Subcutaneous abdominal adipose tissue (tissue), 5 donors: ENCODE data around the gene PHPT1.
"Not testable (repeated sequence)": the region's sequence is repeated elsewhere in the genome, so short reads cannot be mapped to it uniquely, and the experiment has no call there.

Experiments used
- H3K27ac ChIP-seq: one replicate; pipeline ENCODE4 v1.7.0; 2013; ENCODE audit warnings: low read depth, mild to moderate bottlenecking, inconsistent platforms, low read length, moderate library complexity
- H3K27me3 ChIP-seq, 5 donors: one replicate each; pipeline ENCODE4 v1.7.0; 2013; ENCODE audit warnings: low read length in 5 of 5, inconsistent platforms in 1 of 5; ENCODE audit not compliant: control insufficient read depth in 5 of 5, insufficient read depth in 4 of 5
- H3K36me3 ChIP-seq, 5 donors: one replicate each; pipeline ENCODE4 v1.7.0; 2013; ENCODE audit warnings: low read length in 5 of 5; ENCODE audit not compliant: control insufficient read depth in 5 of 5, insufficient read depth in 5 of 5
- H3K4me1 ChIP-seq, 5 donors: one replicate each; pipeline ENCODE4 v1.7.0; 2013; ENCODE audit warnings: low read length in 5 of 5, mild to moderate bottlenecking in 3 of 5, moderate library complexity in 1 of 5; ENCODE audit not compliant: control insufficient read depth in 5 of 5, insufficient read depth in 5 of 5
- H3K4me3 ChIP-seq, 5 donors: one replicate each; pipeline ENCODE4 v1.7.0; 2013; ENCODE audit warnings: low read length in 5 of 5, low read depth in 1 of 5
- H3K9ac ChIP-seq, 5 donors: one replicate each; pipeline ENCODE4 v1.7.0; 2013; ENCODE audit warnings: low read length in 5 of 5, mild to moderate bottlenecking in 4 of 5, moderate library complexity in 3 of 5
- H3K9me3 ChIP-seq, 5 donors: one replicate each; pipeline ENCODE4 v1.7.0; 2013; ENCODE audit warnings: low read length in 5 of 5; ENCODE audit not compliant: control insufficient read depth in 5 of 5
- donor health status: healthy.
- donor health status: healthy.
- donor health status: healthy.
- donor health status: healthy.
- donor health status: healthy.

PHPT1 gene

DNA sequence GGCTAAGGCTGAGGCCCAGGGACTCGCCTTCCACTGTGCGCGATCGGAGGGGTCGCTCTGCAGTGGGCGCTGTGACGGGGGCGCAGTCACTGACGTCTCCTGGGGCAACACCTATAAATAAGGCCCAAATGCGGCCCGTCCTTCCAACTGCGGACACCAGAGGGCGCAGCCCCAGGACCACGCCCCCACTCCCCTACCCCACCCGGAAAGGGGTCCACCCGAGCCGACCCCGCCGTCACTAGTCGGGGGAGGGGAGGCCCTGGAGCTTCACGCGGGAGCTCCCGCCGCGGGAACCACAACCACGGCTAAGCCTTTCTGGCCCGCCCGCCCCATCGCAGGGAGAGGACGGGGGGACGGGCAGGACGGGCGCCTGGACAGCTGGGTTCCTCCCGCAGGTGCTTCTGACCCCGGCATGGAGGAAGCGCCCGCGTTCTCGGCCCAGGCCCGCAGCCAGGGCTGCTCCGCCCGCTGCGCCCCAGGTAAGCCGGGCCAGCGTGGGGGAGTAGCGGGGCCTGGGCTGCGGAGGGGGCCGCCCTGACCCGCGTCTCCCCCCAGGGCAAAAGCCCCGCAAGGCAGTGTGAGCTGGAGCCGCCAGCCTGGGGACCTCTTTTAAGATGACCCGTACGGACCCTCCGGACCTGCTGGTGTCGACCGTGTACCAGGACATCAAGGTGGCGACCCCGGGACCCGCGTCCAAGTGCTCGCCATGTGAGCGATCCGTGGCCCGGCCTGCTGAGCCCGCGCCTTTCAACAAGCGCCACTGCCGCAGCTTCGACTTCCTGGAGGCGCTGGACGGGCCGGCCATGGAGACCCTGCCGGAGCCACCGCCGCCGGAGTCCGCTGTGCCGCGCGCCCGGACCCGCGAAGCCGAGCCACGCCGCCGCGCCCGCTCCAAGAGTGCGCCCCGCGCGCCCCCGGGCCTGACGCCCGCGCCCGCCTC is 5.1 kb upstream of the PHPT1 start:
- H3K27ac ChIP-seq, H3K4me3 ChIP-seq, H3K9ac ChIP-seq, H3K9me3 ChIP-seq: not testable (repeated sequence)
- Histone ChIP-seq H3K27me3 (peaks cover 3 to 18% (median 17%) of the 10 kb centered on the region in 5 donors), H3K36me3 (peaks cover 0 to 17% (median 11%) of the 10 kb centered on the region in 5 donors), H3K4me1 (peaks cover 0 to 53% (median 34%) of the 10 kb centered on the region in 5 donors)

DNA sequence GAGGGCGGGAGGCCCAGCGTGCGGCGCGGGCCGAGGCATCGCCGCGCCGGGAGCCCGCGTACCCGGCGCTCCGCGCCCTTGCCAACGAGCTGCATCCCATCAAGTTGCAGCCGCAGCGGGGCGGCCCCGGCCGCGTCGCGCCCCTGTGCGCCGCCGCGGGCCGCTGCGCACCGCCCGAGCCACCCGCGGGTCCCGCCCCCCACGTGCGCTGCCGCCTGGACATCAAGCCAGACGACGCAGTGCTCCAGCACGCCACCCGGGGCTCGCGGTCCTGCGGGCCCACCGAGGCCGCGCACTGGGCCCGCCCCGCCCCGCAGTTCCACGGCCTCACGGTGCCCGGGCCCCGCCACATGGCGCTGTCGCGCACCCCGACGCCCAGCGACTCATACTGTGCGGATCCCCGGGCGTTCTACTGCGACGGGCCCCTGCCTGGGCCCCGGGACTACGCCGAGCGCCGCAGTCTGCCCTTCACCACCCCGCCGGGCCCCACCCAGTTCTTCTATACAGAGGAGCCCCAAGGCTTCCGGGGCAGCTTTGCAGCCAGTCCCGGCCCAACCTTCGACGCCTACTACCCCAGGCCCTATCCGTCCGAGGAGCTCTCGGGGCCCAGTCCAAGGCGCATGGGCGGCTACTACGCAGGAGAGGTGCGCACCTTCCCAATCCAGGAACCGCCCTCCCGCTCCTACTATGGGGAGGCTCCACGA is 4.3 kb upstream of the PHPT1 start:
- Histone ChIP-seq H3K9ac (no peak overlapping the region), H3K36me3 (peaks cover 0 to 8% (median 4%) of the 10 kb centered on the region in 5 donors), H3K4me1 (peaks cover 0 to 57% (median 38%) of the 10 kb centered on the region in 5 donors), H3K27ac (no peak overlapping the region), H3K27me3 (peaks cover 3 to 18% (median 17%) of the 10 kb centered on the region in 5 donors), H3K9me3 (no peaks in the 10 kb centered on the region), H3K4me3 (no peak overlapping the region)

DNA sequence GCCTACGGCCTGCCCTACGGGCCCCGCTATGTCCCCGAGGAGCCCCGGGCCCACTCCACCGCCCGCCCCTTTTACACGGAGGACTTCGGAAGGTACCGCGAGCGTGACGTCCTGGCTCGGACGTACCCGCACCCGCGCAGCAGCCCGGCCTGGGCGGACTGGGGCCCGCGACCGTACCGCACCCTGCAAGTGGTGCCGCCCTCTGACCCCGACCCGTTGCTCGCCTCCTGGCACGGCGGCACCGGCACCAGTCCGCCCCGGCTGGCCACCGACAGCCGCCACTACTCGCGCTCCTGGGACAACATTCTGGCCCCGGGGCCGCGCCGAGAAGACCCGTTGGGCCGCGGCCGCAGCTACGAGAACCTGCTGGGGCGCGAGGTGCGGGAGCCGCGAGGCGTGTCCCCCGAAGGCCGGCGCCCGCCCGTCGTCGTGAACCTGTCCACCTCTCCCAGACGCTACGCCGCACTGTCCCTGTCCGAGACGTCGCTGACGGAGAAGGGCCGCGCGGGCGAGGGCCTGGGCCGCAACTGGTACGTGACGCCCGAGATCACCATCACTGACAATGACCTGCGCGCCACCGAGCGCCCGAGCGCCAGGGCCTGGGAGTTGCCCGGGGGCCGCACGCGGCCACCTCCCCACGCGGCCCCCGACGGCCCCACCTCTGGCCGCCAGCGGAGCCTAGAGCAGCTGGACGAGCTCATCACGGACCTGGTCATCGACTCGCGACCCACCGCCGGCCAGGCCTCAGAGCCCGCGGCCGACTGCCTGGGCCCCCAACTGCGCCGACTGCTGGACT is 3.5 kb upstream of the PHPT1 start:
- Histone ChIP-seq H3K4me3 (no peak overlapping the region), H3K27ac (no peak overlapping the region), H3K9ac (no peak overlapping the region), H3K4me1 (peaks cover 2 to 65% (median 46%) of the 10 kb centered on the region in 5 donors), H3K27me3 (peaks cover 3 to 18% (median 17%) of the 10 kb centered on the region in 5 donors), H3K9me3 (no peaks in the 10 kb centered on the region), H3K36me3 (peaks cover 0 to 3% (median 0%) of the 10 kb centered on the region in 5 donors)

DNA sequence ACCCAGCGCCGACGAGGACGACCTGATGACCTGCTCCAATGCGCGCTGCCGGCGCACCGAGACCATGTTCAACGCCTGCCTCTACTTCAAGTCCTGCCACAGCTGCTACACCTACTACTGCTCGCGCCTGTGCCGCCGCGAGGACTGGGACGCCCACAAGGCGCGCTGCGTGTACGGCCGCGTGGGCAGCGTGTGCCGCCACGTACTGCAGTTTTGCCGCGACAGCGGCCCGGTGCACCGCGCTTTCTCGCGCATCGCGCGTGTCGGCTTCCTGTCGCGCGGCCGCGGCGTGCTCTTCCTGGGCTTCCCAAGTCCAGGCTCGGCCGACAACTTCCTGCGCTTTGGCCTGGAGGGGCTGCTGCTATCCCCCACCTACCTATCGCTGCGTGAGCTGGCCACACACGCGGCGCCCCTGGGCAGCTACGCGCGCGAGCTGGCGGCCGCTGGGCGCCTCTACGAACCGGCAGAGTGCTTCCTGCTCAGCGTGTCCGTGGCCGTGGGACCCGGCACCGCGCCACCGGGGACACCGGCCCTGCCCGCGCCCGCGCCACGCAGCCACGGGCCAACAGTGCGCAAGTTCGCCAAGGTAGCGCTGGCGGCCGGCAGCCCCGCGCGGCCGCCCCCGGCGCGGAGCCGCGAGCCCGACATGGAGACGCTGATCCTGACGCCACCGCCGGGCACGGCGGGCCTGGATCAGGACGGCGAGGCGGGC is 2.7 kb upstream of the PHPT1 start:
- peaks cover 2 to 66% (median 46%) of the 10 kb centered on the region in 5 donors for H3K4me1 ChIP-seq
- H3K27me3 ChIP-seq = peaks cover 3 to 18% (median 17%) of the 10 kb centered on the region in 5 donors
- H3K36me3 ChIP-seq = peaks cover 0 to 9% (median 3%) of the 10 kb centered on the region in 5 donors
- H3K4me3 ChIP-seq = peak overlapping the region in 3 of 5 donors; percentile 2 to 52 (median 18)
- H3K9ac ChIP-seq = no peak overlapping the region
- no peak overlapping the region for H3K27ac ChIP-seq
- H3K9me3 ChIP-seq = no peaks in the 10 kb centered on the region

DNA sequence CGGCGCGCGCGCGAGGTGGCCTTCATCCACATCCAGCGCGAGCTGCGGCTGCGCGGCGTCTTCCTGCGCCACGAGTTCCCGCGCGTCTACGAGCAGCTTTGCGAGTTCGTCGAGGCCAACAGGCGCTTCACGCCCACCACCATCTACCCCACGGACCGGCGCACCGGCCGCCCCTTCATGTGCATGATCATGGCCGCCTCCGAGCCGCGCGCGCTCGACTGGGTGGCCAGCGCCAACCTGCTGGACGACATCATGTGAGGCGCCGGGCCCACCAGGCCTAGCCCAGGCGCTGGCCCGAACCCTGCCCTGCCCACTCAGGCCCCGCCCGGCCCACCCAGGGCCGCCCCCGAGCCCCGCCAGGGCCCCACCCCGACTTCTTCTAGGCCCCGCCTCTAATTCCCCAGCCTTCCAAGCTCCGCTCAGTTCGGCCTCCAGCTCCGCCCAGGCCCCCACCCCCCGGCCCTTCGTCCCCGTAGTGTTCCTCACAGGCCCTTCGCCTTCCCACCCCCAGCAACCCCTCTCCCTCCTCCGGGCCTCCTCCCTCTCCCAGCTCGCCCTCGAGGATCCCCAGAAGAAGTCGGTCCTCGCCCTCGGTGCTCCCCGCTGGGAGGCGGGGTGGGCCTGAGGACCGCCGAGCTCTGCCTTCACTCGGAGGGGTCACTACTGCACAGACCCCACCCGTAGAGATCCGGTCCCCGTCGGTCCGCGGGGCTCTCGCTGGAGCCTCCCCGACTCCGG is 2.0 kb upstream of the PHPT1 start:
- Histone ChIP-seq H3K27me3 (peaks cover 3 to 18% (median 17%) of the 10 kb centered on the region in 5 donors), H3K4me3 (peak overlapping the region in 4 of 5 donors; percentile 84 to 96 (median 91)), H3K27ac (no peak overlapping the region), H3K9me3 (no peaks in the 10 kb centered on the region), H3K36me3 (peaks cover 0 to 13% (median 3%) of the 10 kb centered on the region in 5 donors), H3K9ac (peak overlapping the region in 3 of 5 donors; percentile 60 to 87 (median 77)), H3K4me1 (peaks cover 2 to 63% (median 41%) of the 10 kb centered on the region in 5 donors)

DNA sequence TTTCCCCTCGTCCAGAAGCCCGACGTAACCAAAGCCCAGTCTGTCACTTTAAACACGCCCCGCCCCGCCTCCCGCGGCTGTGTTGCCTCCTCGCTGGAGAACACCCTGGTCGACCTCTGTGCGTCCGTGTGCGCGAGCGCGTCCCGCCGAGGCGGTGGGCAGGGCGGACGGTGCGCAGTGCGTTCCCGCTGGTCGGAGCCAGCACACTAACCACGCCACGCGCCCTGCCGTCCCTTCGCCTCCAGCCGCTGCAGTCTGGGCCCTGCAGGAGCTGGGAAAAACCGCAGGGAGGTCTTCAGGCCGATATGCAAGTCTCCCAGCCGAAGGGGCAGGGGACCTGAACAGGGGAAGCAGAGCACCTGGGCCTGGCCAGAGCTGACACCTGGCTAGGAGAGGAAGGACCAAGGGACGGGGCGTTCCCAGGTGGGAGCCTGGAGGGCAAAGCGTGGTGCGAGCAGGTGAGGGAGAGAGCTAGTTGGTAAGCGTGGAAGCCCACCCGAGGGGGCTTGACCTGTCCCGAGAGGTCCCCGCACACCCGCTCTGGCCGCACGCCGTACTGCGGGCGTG is 1.3 kb upstream of the PHPT1 start:
- H3K9ac ChIP-seq = peak overlapping the region in 4 of 5 donors; percentile 60 to 87 (median 68)
- H3K27me3 ChIP-seq = peaks cover 3 to 18% (median 17%) of the 10 kb centered on the region in 5 donors
- H3K36me3 ChIP-seq = peaks cover 0 to 13% (median 3%) of the 10 kb centered on the region in 5 donors
- H3K27ac ChIP-seq = no peak overlapping the region
- no peaks in the 10 kb centered on the region for H3K9me3 ChIP-seq
- H3K4me3 ChIP-seq = peak overlapping the region; percentile 84 to 96 (median 91)
- H3K4me1 ChIP-seq = peaks cover 2 to 64% (median 37%) of the 10 kb centered on the region in 5 donors

DNA sequence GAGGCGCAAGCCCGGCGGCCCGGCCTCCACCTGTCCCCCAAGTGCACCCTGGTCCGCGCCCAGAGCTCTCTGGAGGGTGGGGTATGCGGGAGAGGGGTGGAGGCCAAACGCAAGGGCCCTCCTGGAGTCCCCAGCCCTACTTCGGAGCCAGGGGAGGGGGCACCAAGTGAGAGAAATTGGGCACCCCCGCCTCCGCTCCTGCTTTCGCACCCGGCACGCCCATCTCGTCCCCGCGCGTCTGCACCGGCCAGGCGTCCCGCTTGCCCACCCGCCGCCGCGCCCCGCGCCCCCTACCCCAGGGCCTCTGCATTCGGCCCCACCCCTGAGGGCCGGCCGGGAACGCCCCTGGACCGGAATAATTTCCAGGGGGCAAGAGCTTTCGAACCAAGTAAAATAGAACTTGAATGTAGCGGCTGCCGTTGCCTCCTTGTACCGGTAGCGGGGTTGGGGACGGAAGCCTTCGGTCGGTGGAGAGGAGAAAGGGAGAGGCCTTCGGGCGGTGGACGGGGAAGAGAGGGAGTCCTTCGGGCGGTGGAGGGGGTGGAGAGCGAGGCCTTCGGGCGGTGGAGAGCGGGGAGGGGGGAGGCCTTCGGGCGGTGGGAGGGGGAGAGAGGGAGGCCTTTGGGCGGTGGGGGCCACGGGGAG is 694 bp upstream of the PHPT1 start:
- Histone ChIP-seq H3K4me1 (peaks cover 2 to 62% (median 32%) of the 10 kb centered on the region in 5 donors), H3K27me3 (peaks cover 3 to 18% (median 17%) of the 10 kb centered on the region in 5 donors), H3K27ac (peak overlapping the region; percentile 74), H3K36me3 (peaks cover 0 to 13% (median 3%) of the 10 kb centered on the region in 5 donors), H3K9me3 (no peaks in the 10 kb centered on the region), H3K4me3 (peak overlapping the region; percentile 84 to 96 (median 91)), H3K9ac (peak overlapping the region in 4 of 5 donors; percentile 60 to 87 (median 68))
